ENCODE measurements around the gene EVC2.

DNA sequence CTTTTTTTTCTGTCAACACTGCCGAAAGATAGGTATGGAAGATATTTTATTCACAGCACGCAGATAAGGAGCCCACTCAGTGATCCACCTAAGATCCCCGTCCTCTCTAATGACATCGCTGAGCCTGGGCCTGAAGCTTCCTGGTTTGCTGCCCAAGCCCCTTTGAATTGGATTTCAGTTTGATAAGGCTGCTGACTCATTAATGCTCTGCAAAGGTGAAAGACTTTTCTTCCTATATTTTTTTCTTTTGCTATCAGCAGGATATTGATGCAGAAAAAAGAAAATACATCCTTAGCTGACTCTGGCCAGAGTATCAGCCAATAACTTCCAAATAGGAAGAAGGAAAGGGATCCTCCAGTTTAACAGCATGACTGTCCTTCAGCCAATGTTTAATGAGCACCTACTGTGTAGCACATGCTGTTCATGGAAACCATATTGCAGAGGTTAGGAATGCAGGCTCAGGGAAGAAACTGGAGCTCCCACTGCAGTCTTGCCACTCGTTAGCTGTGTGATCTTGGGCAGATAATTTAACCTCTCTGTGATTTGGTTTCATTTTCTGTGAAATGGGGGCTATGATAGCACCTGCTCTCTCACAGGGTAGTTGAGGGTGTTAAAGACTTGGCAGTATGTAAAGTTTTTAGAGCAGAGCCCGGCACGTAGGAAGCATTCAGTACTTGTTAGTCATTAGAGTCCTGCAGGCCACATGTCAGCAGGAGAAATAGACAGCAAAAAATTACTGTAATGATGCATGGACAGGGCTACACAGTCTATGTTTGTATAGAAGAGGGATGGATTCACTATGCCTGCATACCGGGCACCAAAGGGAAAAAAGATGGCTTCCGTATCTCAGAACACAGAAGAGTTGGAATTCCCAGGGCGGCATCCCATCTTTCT is 41.9 kb upstream of the EVC2 start:
- TF ChIP-seq, protein P1, sequence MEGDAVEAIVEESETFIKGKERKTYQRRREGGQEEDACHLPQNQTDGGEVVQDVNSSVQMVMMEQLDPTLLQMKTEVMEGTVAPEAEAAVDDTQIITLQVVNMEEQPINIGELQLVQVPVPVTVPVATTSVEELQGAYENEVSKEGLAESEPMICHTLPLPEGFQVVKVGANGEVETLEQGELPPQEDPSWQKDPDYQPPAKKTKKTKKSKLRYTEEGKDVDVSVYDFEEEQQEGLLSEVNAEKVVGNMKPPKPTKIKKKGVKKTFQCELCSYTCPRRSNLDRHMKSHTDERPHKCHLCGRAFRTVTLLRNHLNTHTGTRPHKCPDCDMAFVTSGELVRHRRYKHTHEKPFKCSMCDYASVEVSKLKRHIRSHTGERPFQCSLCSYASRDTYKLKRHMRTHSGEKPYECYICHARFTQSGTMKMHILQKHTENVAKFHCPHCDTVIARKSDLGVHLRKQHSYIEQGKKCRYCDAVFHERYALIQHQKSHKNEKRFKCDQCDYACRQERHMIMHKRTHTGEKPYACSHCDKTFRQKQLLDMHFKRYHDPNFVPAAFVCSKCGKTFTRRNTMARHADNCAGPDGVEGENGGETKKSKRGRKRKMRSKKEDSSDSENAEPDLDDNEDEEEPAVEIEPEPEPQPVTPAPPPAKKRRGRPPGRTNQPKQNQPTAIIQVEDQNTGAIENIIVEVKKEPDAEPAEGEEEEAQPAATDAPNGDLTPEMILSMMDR (optimal IDR thresholded peaks at IDR 0.05 in 1 of 3, IDR thresholded peaks at IDR 0.05 in 1 of 3, conservative IDR thresholded peaks at IDR 0.05 in 1 of 3; ENCODE audit: extremely low read depth in 1 of 3, insufficient read depth in 2 of 3, low read length in 3 of 3), result no peak
- TF ChIP-seq EZH2 (IDR thresholded peaks at IDR 0.05; ENCODE audit: low read length), result no peak
